Measurements from ENCODE around the gene UBE2L5.

UBE2L5 gene

DNA sequence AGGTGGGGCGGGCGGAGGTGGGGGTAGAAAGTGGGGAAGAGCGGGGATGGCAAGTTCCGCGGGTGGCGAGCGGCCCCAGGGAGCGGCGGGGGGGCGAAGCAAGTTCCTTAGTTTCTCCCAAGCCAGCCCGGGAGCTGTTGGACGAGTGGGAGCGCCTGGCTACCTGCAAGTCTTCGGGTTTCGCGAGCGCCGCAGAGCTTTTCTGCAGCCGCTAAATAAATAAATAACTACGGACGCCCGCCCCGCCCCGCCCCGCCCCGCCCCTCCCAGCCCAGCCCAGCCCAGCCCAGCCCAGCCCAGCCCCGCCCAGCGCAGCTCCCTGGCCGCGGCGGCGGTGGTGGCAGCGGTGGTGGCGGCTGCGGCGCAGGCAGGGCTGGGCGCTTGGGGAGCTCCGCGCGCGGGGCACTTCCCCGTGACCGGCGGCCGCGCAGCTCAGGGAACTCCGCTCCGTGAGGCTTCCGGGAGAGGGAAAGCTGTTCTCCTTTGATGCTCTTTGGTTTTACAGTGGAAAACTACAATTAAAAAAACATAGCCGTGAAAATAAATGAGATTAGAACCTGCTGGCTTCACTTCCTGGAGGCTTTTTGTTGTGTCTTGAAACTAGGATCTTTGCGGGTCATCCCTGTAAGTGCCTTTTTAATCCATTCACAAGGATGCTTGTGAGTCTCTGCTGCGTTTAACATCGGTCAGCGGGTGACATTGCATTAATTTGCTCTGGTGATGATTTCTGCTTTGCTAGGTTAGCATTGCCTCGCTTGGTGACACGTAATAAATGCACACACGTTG, at the start of gene UBE2L5:
Gene UBE2L5, plus strand, starts transcription at position 440 of the 786 bp plus-strand sequence. CDS start 5,498 bp downstream, outside the sequence.
- Histone ChIP-seq H3K27me3 (ENCODE audit: control insufficient read depth in 2 of 2, insufficient read depth in 2 of 2, low read length in 2 of 2) (no peaks in the 10 kb centered on the region), H3K36me3 (ENCODE audit: control insufficient read depth in 2 of 2, insufficient read depth in 2 of 2, low read length in 2 of 2) (no peaks in the 10 kb centered on the region), H3K9me3 (ENCODE audit: control insufficient read depth in 2 of 2, low read length in 2 of 2) (no peaks in the 10 kb centered on the region), H3K4me1 (ENCODE audit: control insufficient read depth in 2 of 2, insufficient read depth in 2 of 2, low read length in 2 of 2) (peaks cover 6 to 16% of the 10 kb centered on the region in 2 donors), H3K4me3 (ENCODE audit: low read length in 2 of 2) (peak within 1 kb of the TSS; percentile 67 to 84), H3K9ac (ENCODE audit: low read depth in 1 of 2, low read length in 2 of 2) (peak within 1 kb of the TSS; percentile 77 to 82), H3K27ac (ENCODE audit: low read depth in 2 of 2, low read length in 2 of 2) (peak within 1 kb of the TSS; percentile 93 to 94)

DNA sequence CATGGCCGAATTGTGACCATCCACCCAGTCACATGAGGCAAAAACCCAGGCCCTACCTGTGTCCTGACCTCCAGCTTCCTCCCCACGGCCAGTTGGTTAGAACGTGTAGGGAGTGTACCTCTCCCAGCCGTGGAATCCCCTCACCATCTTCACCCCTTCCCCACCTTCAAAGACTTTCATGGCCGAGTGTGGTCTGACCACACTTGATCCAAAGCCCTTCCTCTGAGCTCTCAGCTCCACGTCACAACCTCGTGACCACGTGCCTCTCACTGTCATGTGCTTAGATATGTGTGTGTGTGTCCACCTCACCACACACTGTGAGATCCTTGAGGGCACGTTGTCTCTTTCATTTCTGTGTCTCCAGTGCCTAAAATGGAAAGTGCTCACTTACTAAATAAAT, 48.6 kb upstream of the UBE2L5 start:
- no peaks in the 10 kb centered on the region for H3K36me3 ChIP-seq (ENCODE audit: control insufficient read depth in 2 of 2, insufficient read depth in 2 of 2, low read length in 2 of 2)
- H3K4me3 ChIP-seq (ENCODE audit: low read length in 2 of 2) = no peak overlapping the region
- peak overlapping the region; percentile 83 to 84 for H3K27ac ChIP-seq (ENCODE audit: low read depth in 2 of 2, low read length in 2 of 2)

DNA sequence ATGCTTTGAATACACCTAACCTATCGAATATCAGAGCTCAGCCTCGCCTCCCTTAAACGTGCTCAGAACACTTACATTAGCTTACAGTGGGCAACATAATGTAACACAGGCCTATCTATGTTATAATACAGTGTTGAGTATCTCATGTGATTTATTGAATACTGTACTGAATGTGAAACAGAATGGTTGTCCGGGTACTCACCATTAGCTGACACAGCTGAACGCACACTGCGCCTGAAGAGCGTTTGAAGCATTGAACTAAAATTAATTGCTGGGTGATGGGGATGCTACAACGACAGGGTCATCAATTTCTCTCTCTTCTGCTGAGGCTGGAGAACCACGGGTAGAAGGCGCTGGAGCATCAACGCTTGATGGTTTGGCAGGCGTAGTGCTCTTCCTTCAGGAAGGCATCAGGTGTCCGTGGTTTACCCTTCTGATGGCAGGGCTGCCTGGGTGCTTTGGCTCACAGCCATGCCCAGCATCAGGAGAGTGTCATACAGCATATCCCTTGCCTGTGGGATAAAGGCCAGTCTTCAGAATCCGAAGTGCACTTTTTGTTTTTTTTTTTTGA, 46.9 kb upstream of the UBE2L5 start:
- Histone ChIP-seq H3K9me3 (ENCODE audit: control insufficient read depth in 2 of 2, low read length in 2 of 2) (no peaks in the 10 kb centered on the region), H3K27ac (ENCODE audit: low read depth in 2 of 2, low read length in 2 of 2) (peak overlapping the region in 1 of 2 donors; percentile 26), H3K4me1 (ENCODE audit: control insufficient read depth in 2 of 2, insufficient read depth in 2 of 2, low read length in 2 of 2) (peaks cover 9 to 27% of the 10 kb centered on the region in 2 donors), H3K36me3 (ENCODE audit: control insufficient read depth in 2 of 2, insufficient read depth in 2 of 2, low read length in 2 of 2) (no peaks in the 10 kb centered on the region), H3K27me3 (ENCODE audit: control insufficient read depth in 2 of 2, insufficient read depth in 2 of 2, low read length in 2 of 2) (no peaks in the 10 kb centered on the region), H3K4me3 (ENCODE audit: low read length in 2 of 2) (peak overlapping the region in 1 of 2 donors; percentile 21), H3K9ac (ENCODE audit: low read depth in 1 of 2, low read length in 2 of 2) (no peak overlapping the region)

More for the DNA sequence above, 48.6 kb upstream of the UBE2L5 start:
- no peak overlapping the region for H3K9ac ChIP-seq (ENCODE audit: low read depth in 1 of 2, low read length in 2 of 2)
- peaks cover 9 to 27% of the 10 kb centered on the region in 2 donors for H3K4me1 ChIP-seq (ENCODE audit: control insufficient read depth in 2 of 2, insufficient read depth in 2 of 2, low read length in 2 of 2)
- H3K9me3 ChIP-seq (ENCODE audit: control insufficient read depth in 2 of 2, low read length in 2 of 2) = no peaks in the 10 kb centered on the region
- no peaks in the 10 kb centered on the region for H3K27me3 ChIP-seq (ENCODE audit: control insufficient read depth in 2 of 2, insufficient read depth in 2 of 2, low read length in 2 of 2)

DNA sequence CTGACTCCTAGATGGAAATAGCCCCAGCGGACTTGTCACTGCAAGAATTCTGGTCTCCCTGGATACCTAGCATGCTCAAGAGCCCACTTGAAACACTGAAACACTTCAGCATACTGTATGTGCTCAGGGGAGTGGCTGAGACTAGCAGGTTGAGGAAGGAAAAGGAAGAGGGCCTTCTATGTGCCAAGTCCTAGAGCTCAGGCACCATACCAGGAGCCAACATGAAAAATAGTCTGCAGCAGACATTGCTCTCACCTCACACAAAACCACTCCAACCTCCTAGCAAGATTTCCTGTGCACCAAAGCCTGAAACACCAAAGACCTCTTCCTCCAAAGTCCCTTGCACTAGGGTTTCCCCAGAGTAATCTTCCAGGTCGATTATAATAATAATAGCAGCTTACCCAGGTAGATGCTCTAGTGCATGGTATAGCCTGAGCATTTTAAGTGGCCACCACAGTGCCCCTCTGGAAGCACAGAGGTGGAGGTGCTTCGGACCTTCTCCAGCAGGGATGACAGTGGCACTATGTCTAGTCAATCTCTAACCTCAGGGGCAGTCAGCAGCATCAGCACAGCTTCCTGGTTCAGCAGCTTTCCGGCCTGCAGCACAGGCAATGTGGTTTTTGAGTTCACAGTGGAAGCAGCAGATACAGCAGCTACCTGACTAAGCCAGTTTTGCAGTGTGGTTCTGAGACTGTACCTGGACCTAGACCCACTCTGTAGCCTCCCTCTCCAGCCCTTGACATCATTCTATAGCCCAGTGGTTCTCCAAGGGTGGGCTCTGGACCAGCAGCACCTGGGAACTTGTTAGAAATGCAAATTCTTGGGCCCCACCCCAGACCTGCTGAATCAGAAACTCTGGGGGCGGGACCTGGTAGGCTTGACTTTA, 45.6 kb upstream of the UBE2L5 start:
- H3K9me3 ChIP-seq (ENCODE audit: control insufficient read depth in 2 of 2, low read length in 2 of 2) = no peaks in the 10 kb centered on the region
- peaks cover 6 to 19% of the 10 kb centered on the region in 2 donors for H3K4me1 ChIP-seq (ENCODE audit: control insufficient read depth in 2 of 2, insufficient read depth in 2 of 2, low read length in 2 of 2)
- H3K9ac ChIP-seq (ENCODE audit: low read depth in 1 of 2, low read length in 2 of 2) = peak overlapping the region; percentile 20 to 34
- H3K36me3 ChIP-seq (ENCODE audit: control insufficient read depth in 2 of 2, insufficient read depth in 2 of 2, low read length in 2 of 2) = no peaks in the 10 kb centered on the region
- no peaks in the 10 kb centered on the region for H3K27me3 ChIP-seq (ENCODE audit: control insufficient read depth in 2 of 2, insufficient read depth in 2 of 2, low read length in 2 of 2)
- peak overlapping the region; percentile 42 to 53 for H3K27ac ChIP-seq (ENCODE audit: low read depth in 2 of 2, low read length in 2 of 2)
- peak overlapping the region; percentile 27 to 43 for H3K4me3 ChIP-seq (ENCODE audit: low read length in 2 of 2)

DNA sequence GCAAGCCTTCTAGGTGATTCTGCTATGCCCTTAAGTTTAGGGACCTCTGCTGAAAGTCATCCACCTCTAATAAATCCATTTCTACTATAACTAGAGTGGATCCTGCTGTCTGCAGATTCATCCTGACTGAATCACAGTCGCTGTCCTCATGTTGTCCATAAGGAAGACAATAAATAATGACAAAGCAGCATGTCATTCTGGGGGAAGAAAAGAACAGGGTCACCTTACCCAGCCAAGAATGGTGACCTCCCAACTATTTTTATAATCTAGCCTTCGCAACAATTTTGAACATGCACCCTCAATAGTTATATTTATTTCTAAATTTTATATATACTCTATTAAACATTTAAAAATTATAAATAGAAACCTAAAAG, 45.0 kb upstream of the UBE2L5 start:
- Histone ChIP-seq H3K4me1 (ENCODE audit: control insufficient read depth in 2 of 2, insufficient read depth in 2 of 2, low read length in 2 of 2) (peaks cover 6 to 15% of the 10 kb centered on the region in 2 donors), H3K36me3 (ENCODE audit: control insufficient read depth in 2 of 2, insufficient read depth in 2 of 2, low read length in 2 of 2) (no peaks in the 10 kb centered on the region), H3K9ac (ENCODE audit: low read depth in 1 of 2, low read length in 2 of 2) (peak overlapping the region in 1 of 2 donors; percentile 20), H3K9me3 (ENCODE audit: control insufficient read depth in 2 of 2, low read length in 2 of 2) (no peaks in the 10 kb centered on the region), H3K27me3 (ENCODE audit: control insufficient read depth in 2 of 2, insufficient read depth in 2 of 2, low read length in 2 of 2) (no peaks in the 10 kb centered on the region), H3K27ac (ENCODE audit: low read depth in 2 of 2, low read length in 2 of 2) (peak overlapping the region; percentile 42 to 53), H3K4me3 (ENCODE audit: low read length in 2 of 2) (no peak overlapping the region)

DNA sequence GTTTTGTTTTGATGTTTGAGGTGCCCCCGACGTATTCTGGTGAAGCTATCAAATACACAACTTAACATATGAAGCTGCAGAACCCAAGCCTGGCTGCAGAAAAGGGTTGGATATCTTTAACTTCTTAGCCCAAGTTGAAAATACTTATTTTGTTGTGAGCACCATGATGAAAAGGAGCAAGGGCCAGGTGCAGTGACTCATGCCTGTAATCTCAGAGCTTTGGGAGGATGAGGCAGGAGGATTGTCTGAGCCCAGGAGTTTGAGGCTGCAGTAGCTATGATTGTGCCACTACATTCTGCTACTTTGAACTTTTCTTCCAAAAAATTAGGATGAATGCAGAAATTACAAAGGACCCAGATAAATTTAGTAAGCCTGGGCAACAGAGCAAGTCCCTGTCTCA, 44.1 kb upstream of the UBE2L5 start:
- H3K4me3 ChIP-seq (ENCODE audit: low read length in 2 of 2) = no peak overlapping the region
- no peak overlapping the region for H3K27ac ChIP-seq (ENCODE audit: low read depth in 2 of 2, low read length in 2 of 2)
- no peaks in the 10 kb centered on the region for H3K36me3 ChIP-seq (ENCODE audit: control insufficient read depth in 2 of 2, insufficient read depth in 2 of 2, low read length in 2 of 2)
- H3K27me3 ChIP-seq (ENCODE audit: control insufficient read depth in 2 of 2, insufficient read depth in 2 of 2, low read length in 2 of 2) = no peaks in the 10 kb centered on the region
- no peaks in the 10 kb centered on the region for H3K9me3 ChIP-seq (ENCODE audit: control insufficient read depth in 2 of 2, low read length in 2 of 2)
- H3K4me1 ChIP-seq (ENCODE audit: control insufficient read depth in 2 of 2, insufficient read depth in 2 of 2, low read length in 2 of 2) = peaks cover 9 to 17% of the 10 kb centered on the region in 2 donors
- H3K9ac ChIP-seq (ENCODE audit: low read depth in 1 of 2, low read length in 2 of 2) = no peak overlapping the region

DNA sequence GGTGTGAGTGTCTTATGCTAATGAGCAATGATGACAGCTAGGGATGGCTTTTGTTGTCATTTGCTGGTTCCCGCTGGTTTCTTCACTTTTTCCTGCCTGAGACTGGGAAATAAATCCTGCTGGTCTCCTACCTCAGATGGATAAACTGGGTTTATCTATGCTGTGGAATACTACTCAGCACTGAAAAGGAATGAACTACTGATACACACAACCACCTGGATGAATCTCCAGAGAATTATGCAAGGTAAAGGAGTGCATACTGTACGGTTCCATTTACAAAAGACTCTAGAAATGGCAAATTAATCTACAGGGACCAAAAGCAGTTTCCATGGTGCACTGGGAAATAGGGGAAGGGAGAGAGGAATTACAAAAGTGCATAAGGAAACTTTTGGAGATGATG, 41.2 kb upstream of the UBE2L5 start:
- H3K27me3 ChIP-seq (ENCODE audit: control insufficient read depth in 2 of 2, insufficient read depth in 2 of 2, low read length in 2 of 2) = no peaks in the 10 kb centered on the region
- no peak overlapping the region for H3K27ac ChIP-seq (ENCODE audit: low read depth in 2 of 2, low read length in 2 of 2)
- H3K4me1 ChIP-seq (ENCODE audit: control insufficient read depth in 2 of 2, insufficient read depth in 2 of 2, low read length in 2 of 2) = peaks cover 6 to 15% of the 10 kb centered on the region in 2 donors
- no peak overlapping the region for H3K9ac ChIP-seq (ENCODE audit: low read depth in 1 of 2, low read length in 2 of 2)
- H3K4me3 ChIP-seq (ENCODE audit: low read length in 2 of 2) = no peak overlapping the region
- no peaks in the 10 kb centered on the region for H3K36me3 ChIP-seq (ENCODE audit: control insufficient read depth in 2 of 2, insufficient read depth in 2 of 2, low read length in 2 of 2)
- H3K9me3 ChIP-seq (ENCODE audit: control insufficient read depth in 2 of 2, low read length in 2 of 2) = no peaks in the 10 kb centered on the region

DNA sequence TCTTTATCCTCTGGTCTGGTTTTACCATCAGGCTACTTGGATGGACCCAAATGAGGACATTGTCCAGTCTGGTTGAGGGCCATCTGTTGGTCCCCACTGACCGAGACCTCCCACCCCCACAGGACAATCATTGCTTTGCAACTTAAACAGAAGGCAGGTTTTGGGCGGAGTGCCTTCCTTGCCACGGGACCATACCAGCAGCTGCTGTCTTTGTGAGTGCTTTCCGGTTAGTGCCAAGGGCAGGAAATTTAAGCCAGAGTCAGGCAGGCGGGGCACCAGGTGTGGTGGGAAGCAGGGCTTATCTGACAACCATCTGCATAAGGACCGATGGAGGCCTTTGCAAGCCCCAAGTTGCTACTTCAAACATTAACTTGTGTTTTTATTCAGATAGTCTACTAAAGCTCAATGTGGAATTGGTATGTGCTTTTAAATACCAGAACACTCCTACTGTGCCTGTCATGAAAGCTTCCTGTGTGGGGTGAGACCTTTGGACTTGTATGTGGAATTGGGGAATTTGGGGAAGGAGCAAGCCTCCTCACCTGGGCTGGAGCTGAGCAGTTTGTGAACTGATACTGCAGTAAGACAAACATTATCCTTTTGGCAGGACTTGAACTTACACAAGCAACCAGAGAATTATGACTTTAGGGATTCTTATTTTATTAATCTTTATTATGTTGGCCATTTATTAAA, 39.3 kb upstream of the UBE2L5 start:
- Histone ChIP-seq H3K4me3 (ENCODE audit: low read length in 2 of 2) (no peak overlapping the region), H3K4me1 (ENCODE audit: control insufficient read depth in 2 of 2, insufficient read depth in 2 of 2, low read length in 2 of 2) (peaks cover 5 to 6% of the 10 kb centered on the region in 2 donors), H3K27me3 (ENCODE audit: control insufficient read depth in 2 of 2, insufficient read depth in 2 of 2, low read length in 2 of 2) (no peaks in the 10 kb centered on the region), H3K9ac (ENCODE audit: low read depth in 1 of 2, low read length in 2 of 2) (no peak overlapping the region), H3K27ac (ENCODE audit: low read depth in 2 of 2, low read length in 2 of 2) (no peak overlapping the region), H3K36me3 (ENCODE audit: control insufficient read depth in 2 of 2, insufficient read depth in 2 of 2, low read length in 2 of 2) (no peaks in the 10 kb centered on the region), H3K9me3 (ENCODE audit: control insufficient read depth in 2 of 2, low read length in 2 of 2) (no peaks in the 10 kb centered on the region)

DNA sequence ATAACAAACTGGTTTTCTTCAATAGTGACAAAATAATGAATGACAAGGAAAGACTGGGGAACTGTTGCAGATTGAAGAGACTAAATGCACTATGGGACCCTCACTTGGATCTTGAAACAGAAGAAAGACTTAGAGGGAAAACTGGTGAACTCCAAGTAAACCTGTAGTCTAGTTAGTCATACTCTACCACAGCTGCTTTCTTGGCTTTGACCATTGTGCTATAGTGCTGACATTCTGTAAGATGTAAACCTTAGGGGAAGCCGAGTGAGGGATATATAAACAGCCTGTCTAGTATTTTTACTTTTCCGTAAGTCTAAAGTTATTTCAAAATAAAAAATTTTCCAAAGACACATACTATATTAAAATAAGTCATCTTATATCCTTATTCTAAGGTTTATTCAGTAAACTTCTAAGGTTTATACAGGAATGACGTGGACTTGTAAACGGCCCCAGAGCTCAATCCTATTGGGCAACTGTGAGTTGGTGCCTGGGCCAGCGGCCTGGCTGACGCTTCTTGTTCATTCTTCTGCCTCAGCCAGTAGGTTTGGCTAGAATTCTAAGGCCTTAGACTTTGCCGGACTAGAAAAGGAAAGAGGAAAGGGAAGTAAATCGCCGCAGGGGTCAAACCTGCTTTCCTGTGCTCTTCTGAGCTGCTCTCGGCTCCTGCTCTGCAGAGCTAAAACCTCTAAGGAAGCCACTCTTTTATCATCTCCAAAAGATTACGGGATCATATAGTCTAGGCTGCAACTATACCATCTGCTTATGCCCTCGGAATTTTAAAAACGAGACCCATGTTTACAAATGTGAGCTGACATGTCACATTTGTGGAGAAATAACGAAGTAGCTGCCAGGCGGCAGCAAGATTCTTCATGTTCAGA, 33.6 kb upstream of the UBE2L5 start:
- no peak overlapping the region for H3K9ac ChIP-seq (ENCODE audit: low read depth in 1 of 2, low read length in 2 of 2)
- H3K4me1 ChIP-seq (ENCODE audit: control insufficient read depth in 2 of 2, insufficient read depth in 2 of 2, low read length in 2 of 2) = no peaks in the 10 kb centered on the region
- peak overlapping the region in 1 of 2 donors; percentile 17 for H3K4me3 ChIP-seq (ENCODE audit: low read length in 2 of 2)
- peak overlapping the region in 1 of 2 donors; percentile 6 for H3K27ac ChIP-seq (ENCODE audit: low read depth in 2 of 2, low read length in 2 of 2)
- no peaks in the 10 kb centered on the region for H3K27me3 ChIP-seq (ENCODE audit: control insufficient read depth in 2 of 2, insufficient read depth in 2 of 2, low read length in 2 of 2)
- no peaks in the 10 kb centered on the region for H3K9me3 ChIP-seq (ENCODE audit: control insufficient read depth in 2 of 2, low read length in 2 of 2)
- H3K36me3 ChIP-seq (ENCODE audit: control insufficient read depth in 2 of 2, insufficient read depth in 2 of 2, low read length in 2 of 2) = no peaks in the 10 kb centered on the region
